WI38 (cell line): ENCODE results near the gene TEX52.
"Not testable (repeated sequence)": the region's sequence is repeated elsewhere in the genome, so short reads cannot be mapped to it uniquely, and the experiment has no call there.

ENCODE experiments used
- H3K4me3 ChIP-seq: 2 replicates; pipeline ENCODE4 v1.5.1; 2011; ENCODE audit warnings: low read depth, mild to moderate bottlenecking, control low read depth, low read length
- TF ChIP-seq, protein P1 (sequence below): IDR thresholded peaks from 2 replicates; pipeline ENCODE4 v1.5.1; 2012; ENCODE audit warnings: low read depth, mild to moderate bottlenecking, control low read depth, low read length

Gene TEX52

DNA sequence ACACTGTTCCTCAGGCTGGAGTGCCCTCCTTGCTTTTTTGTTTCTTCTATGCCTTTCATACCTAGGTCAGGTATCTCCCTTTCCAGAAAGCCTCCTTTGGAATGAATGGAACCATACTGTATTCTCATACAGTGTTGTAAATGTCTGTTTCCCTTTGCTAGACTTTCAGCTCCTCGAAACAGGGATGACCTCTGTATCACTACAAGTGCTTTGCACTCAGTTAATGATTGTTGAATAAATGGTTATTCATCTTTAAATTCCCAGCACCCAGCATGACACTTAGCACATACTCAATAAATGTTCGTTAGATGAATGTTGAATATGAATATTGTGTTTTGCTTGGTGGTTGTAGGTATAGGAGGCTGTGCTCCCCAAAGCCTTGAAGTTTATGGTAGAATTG is 28.0 kb upstream of the TEX52 start:
- TF ChIP-seq, protein P1, sequence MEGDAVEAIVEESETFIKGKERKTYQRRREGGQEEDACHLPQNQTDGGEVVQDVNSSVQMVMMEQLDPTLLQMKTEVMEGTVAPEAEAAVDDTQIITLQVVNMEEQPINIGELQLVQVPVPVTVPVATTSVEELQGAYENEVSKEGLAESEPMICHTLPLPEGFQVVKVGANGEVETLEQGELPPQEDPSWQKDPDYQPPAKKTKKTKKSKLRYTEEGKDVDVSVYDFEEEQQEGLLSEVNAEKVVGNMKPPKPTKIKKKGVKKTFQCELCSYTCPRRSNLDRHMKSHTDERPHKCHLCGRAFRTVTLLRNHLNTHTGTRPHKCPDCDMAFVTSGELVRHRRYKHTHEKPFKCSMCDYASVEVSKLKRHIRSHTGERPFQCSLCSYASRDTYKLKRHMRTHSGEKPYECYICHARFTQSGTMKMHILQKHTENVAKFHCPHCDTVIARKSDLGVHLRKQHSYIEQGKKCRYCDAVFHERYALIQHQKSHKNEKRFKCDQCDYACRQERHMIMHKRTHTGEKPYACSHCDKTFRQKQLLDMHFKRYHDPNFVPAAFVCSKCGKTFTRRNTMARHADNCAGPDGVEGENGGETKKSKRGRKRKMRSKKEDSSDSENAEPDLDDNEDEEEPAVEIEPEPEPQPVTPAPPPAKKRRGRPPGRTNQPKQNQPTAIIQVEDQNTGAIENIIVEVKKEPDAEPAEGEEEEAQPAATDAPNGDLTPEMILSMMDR: no peak

DNA sequence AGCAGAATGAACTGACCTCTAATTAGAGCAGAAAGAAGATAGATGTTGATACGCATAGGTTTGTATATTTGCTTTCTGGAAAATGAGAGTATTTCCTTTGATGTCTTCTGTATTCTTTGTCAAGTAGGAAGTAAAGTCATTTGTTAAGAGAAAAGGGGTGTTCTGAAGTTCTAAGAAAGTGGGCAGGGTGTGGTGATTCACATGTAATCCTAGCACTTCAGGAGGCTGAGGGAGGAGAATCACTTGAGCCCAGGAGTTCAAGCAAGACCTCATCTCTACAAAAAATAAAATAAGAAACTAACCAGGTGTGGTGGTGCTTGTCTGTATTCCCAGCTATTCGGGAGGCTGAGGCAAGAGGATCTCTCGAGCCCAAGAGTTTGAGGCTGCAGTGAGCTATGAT is 23.0 kb upstream of the TEX52 start:
- H3K4me3 ChIP-seq: no peak overlapping the region
- TF ChIP-seq, protein P1: no peak

More for the DNA sequence above, 28.0 kb upstream of the TEX52 start:
- H3K4me3 ChIP-seq: no peak overlapping the region

DNA sequence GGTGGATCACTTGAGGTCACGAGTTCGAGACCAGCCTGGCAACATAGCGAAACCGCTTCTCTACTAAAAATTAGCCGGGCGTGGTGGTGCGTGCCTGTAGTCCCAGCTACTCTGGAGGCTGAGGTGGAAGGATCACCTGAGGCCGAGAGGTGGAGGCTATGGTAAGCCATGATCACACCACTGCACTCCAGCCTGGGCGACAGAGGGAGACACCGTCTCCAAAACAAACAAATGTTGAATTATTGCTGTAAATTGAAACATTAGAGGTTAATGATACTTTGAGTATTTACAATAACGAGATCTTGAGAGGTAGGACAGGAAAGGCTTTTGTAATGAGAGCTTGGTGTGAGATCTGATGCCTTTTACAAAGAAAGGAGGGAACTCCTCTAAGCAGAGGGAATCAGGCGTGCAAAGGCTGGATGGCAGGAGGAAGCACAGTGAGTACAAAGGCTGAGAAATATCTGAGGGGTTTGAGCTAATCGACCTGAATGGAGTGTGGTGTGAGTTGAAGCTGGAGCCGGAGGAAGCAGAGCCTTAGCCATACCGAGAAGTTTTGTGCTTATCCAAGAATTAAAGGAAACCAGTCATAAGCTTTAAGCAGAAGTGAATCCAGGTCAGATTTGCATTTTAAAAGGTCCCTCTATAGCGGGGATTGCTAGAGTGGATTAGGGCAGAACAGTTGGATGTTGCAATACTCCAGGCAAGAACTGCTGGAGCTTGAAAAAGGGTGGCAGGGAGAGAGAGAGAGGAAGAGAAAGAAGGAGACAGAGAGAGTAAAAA is 21.3 kb upstream of the TEX52 start:
- peak overlapping the region; percentile 87 for H3K4me3 ChIP-seq
- TF ChIP-seq, protein P1: no peak

DNA sequence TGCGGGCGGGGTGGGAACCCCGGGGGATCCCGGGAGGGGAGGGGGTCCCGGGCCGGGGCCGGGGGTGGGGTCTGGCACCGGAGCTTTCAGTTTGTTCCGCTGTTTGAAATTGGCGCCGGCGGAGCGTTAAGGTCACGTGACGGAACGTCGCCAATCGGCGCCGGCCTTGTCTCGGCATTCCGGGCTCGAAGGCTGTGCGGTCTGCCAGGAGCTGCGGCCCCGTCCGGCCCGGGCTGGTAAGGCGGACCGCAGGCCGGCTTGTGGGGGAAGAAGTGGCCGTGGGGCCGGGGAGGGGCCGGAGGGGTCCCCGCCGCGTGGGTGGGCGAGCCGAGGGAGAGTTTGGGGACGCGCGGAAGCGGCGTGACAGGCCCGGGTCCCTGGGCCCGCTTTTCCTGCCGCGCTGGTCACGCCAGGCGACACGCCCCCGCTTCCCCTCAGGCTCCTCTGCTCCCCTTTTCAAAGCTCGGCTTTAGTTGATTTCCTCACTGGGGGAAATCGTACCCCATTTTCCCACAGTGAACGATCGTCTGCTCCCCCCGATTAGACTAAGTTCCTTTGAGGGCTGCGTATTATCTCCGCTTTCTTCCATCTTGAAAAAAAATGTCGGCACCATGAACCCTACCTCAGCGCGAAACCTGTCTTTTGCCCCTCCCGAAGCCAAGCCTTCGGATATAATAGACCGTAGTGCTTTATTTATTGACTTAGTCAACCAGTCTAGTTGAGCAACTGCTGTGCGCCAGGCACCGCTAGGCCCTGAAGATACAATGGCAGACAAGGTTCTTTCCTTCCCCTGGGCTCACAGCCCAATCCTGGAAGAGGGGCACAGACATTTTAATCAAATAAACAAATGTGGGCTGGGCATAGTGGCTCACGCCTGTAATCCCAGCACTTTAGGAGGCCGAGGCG is 20.5 kb upstream of the TEX52 start, which contains the start of the genes FOXM1 and RHNO1:
Gene FOXM1 (minus strand): TSS at position 128 of the 906 bp plus-strand sequence. CDS start 2,696 bp downstream, outside the sequence.
Gene RHNO1 (plus strand): TSS at position 177 of the 906 bp plus-strand sequence. CDS start 8,144 bp downstream, outside the sequence.
- TF ChIP-seq, protein P1: no peak

DNA sequence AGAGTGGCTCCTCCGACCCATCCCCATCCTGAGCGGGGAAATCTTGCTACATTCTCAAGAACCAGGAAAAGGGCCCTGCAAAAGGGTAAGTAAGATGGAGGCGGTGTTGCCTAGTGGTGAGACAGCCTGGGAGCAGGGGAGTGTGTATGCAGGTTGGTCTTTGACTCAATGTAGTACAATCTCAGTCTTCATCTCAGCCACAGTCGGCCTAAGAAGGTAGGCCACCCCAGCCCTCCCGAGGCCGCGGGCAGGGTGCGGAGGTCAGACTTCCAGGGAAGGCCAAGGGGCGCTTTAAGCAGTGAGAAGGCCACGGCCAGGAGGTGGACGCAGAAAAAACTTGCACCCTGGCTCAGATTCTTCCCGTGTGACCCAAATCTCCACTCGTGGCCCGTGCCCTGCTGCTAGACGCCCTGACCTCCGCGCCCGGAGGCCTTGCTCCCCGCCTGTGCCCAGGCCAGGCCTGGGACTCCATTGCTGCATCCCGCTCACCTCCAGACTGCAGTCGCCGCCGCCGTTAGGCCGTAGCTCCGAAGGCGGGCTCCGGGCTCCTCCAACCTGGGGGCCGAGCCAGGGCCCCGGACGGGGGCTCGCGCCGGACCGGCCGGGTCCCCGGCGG is 19.7 kb upstream of the TEX52 start:
- H3K4me3 ChIP-seq: peak overlapping the region; percentile 87
- TF ChIP-seq, protein P1: no peak

More for the DNA sequence above, 20.5 kb upstream of the TEX52 start, which contains the start of the genes FOXM1 and RHNO1:
- peak within 1 kb of the TSS; percentile 87 for H3K4me3 ChIP-seq

DNA sequence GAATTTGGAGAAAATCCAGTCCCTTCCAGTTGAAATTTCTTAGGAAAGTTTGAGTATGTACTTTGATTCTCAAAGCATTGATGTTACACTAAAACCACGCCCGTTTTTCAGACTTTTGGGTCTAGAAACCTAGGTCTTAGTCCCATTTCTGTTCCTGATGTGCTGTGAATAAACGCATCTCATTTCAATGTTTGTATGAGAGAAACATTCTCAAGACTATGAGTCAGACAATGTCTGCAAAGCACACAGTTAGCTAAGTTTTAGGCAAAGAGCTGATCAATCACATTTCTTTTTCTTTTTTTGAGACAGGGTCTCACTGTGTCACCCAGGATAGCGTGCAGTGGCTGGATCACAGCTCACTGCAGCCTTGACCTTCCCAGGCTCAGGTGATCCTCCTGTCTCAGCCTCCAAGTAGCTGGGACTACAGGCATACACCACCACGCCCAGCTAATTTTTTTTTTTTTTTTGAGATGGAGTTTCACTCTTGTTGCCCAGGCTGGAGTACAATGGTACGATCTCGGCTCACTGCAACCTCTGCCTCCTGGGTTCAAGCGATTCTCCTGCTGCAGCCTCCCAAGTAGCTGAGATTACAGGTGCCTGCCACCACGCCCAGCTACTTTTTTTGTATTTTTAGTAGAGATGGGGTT is 12.3 kb upstream of the TEX52 start:
- not testable (repeated sequence) for H3K4me3 ChIP-seq

DNA sequence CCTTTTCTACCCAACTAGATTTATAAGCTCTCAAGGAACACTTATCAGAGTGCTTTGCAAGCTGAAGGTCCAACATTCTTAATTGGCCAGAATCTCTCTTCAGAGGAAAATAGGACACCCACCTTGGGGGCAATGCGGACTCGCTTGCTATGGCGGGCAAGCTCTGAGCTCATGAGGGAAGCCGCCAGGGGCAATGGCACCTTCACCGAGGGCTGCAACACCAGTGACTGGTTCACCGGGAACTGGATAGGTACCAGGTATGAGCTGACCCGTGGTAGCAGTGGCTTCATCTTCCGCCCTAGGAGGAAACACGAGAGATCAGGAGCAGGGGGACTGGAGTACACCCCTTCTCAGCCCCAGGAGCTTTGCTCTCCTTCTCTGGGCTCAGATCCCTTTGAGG is 7.4 kb upstream of the TEX52 start:
- H3K4me3 ChIP-seq: no peak overlapping the region
- TF ChIP-seq, protein P1: no peak

DNA sequence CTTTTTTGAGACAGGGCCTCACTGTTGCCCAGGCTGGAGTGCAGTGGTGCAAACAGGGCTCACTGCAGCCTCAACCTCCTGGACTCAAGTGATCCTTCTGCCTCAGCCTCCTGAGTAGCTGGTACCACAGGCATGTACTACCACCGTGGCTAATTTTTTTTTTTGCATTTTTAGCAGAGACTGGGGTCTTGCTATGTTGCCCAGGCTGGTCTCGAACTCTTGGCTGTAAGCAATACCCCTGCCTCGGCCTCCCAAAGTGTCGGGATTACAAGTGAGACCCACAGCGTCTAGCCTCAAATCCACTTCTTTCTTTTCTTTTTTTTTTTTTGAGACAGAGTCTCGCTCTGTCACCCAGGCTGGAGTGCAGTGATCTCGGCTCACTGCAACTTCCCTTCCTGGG is 6.6 kb upstream of the TEX52 start:
- not testable (repeated sequence) for H3K4me3 ChIP-seq
